HepG2 (cell line): Measurements from ENCODE around the gene ANKRD11. TPM values are rescaled to one million over a fixed set of nuclear protein-coding genes. Genes with fewer than 3 reads are reported as not detected.

Source experiments
- ATAC-seq: fragments of 200-7000 bp; cut with Tn5 transposase; 3 replicates; pipeline ENCODE4 v1.9.1; 2020; ENCODE audit warnings: mild to moderate bottlenecking, moderate library complexity
- BruUV-seq: library from RNA; stranded (reverse); fragments of 400-500 nt; replicated peaks from 2 replicates; lab custom pipeline; 2021; lab: Mats Ljungman, UMichigan
- CTCF ChIA-PET: fragments of 300-600 bp; formaldehyde crosslinking; extraction: SDS; loops from one replicate; lab custom pipeline; 2021; ENCODE audit warnings: low total read pairs, inconsistent platforms, low intra/inter-chr PET ratio; lab: Yijun Ruan, JAX
- POLR2A ChIA-PET: fragments of 350-600 bp; sonication (Branson Sonifier 250); formaldehyde crosslinking; loops from one replicate; lab custom pipeline; 2020; ENCODE audit warnings: antibody characterized with exemption, inconsistent platforms; lab: Yijun Ruan, JAX
- DNase-seq: peaks from one replicate; pipeline ENCODE4 v3.0.0-alpha.2; 2015; ENCODE audit warnings: low spot score
- FAIRE-seq: peaks from 3 replicates; lab custom pipeline; 2011; peaks lifted over from hg19 to GRCh38; lab: Jason Lieb, UNC
- H2AFZ ChIP-seq: one replicate; pipeline ENCODE4 v1.6.1; 2011; ENCODE audit warnings: low read length, inconsistent platforms
- H3K27ac ChIP-seq: fragments of 300-600 bp; 3 replicates; pipeline ENCODE4 v1.8.0; 2011; ENCODE audit warnings: mixed run types, mild to moderate bottlenecking, mixed read lengths, low read length, inconsistent platforms; ENCODE audit not compliant: insufficient read depth; ENCODE audit errors: extremely low read length
- H3K27me3 ChIP-seq, 2 experiments: fragments of 200-600 bp in 1 of 2; 2 replicates in 1 of 2; 3 replicates in 1 of 2; pipeline versions ENCODE4 v1.6.0 to v1.8.0; 2011; ENCODE audit warnings: low read length in 2 of 2, mild to moderate bottlenecking in 2 of 2, moderate library complexity in 2 of 2, inconsistent platforms in 1 of 2; ENCODE audit not compliant: insufficient read depth in 2 of 2, control insufficient read depth in 1 of 2
- H3K36me3 ChIP-seq, 2 experiments: fragments of 200-600 bp in 1 of 2; replicated peaks in 1 of 2; 2 replicates in 1 of 2; 3 replicates in 1 of 2; pipeline versions ENCODE4 v1.5.1 to v1.8.0; 2011; ENCODE audit warnings: low read length in 2 of 2, inconsistent platforms in 1 of 2; ENCODE audit not compliant: insufficient read depth in 2 of 2, control insufficient read depth in 1 of 2
- H3K4me1 ChIP-seq: 2 replicates; pipeline ENCODE4 v1.5.1; 2012; ENCODE audit warnings: low read length, inconsistent platforms; ENCODE audit not compliant: insufficient read depth
- H3K4me2 ChIP-seq: 2 replicates; pipeline ENCODE4 v1.6.0; 2011; ENCODE audit warnings: low read depth, low read length, inconsistent platforms
- H3K4me3 ChIP-seq, 3 experiments: fragments of 200-600 bp in 1 of 3; sonication (generic), shearing (Covaris generic) in 1 of 3; replicated peaks in 1 of 3; 2 replicates each; pipeline ENCODE4 v1.5.1; 2011 to 2016; ENCODE audit warnings: low read length in 3 of 3, inconsistent platforms in 2 of 3, low read depth in 2 of 3, mild to moderate bottlenecking in 2 of 3, control low read depth in 1 of 3, mixed read lengths in 1 of 3; ENCODE audit not compliant: insufficient read depth in 1 of 3
- H3K79me2 ChIP-seq: one replicate; pipeline ENCODE4 v1.6.1; 2011; ENCODE audit warnings: low read length, inconsistent platforms; ENCODE audit not compliant: insufficient read depth
- H3K9ac ChIP-seq: 2 replicates; pipeline ENCODE4 v1.6.0; 2011; ENCODE audit warnings: mild to moderate bottlenecking, low read depth, low read length, inconsistent platforms; ENCODE audit not compliant: insufficient read depth
- H3K9me3 ChIP-seq: 2 replicates; pipeline ENCODE4 v1.5.1; 2012; ENCODE audit warnings: mild to moderate bottlenecking, low read length
- H4K20me1 ChIP-seq: 2 replicates; pipeline ENCODE4 v1.6.0; 2011; ENCODE audit warnings: inconsistent platforms, mild to moderate bottlenecking, low read length, moderate library complexity; ENCODE audit not compliant: insufficient read depth
- ELF3 ChIP-seq: IDR thresholded peaks from 2 replicates; pipeline ENCODE4 v1.6.1; 2016; ENCODE audit warnings: missing genetic modification reagents, missing compliant biosample characterization
- GRHL1 ChIP-seq: sonication (generic); formaldehyde crosslinking; conservative IDR thresholded peaks from 2 replicates; pipeline ENCODE4 v1.8.0; 2022; ENCODE audit warnings: missing genetic modification reagents
- KAT8 ChIP-seq: IDR thresholded peaks from 2 replicates; pipeline ENCODE4 v1.6.1; 2016; ENCODE audit warnings: missing genetic modification reagents, missing compliant biosample characterization
- PRDM10 ChIP-seq: sonication (generic); formaldehyde crosslinking; IDR thresholded peaks from 2 replicates; pipeline ENCODE4 v1.4.0; 2020; ENCODE audit warnings: low read depth, missing genetic modification reagents
- SMAD9 ChIP-seq: sonication (generic); formaldehyde crosslinking; IDR thresholded peaks from 2 replicates; pipeline ENCODE4 v1.5.1; 2020; ENCODE audit warnings: mild to moderate bottlenecking, missing genetic modification reagents
- SP140L ChIP-seq: sonication (generic); formaldehyde crosslinking; IDR thresholded peaks from 2 replicates; pipeline ENCODE4 v1.4.0; 2020; ENCODE audit warnings: missing genetic modification reagents, borderline replicate concordance
- STAT5B ChIP-seq: sonication (generic); formaldehyde crosslinking; IDR thresholded peaks from 2 replicates; pipeline ENCODE4 v1.4.0; 2020; ENCODE audit warnings: missing genetic modification reagents
- ZMYM4 ChIP-seq: sonication (generic); formaldehyde crosslinking; IDR thresholded peaks from 2 replicates; pipeline ENCODE4 v1.8.1; 2023; ENCODE audit warnings: mild to moderate bottlenecking, missing genetic modification reagents
- ZNF121 ChIP-seq: sonication (generic); formaldehyde crosslinking; IDR thresholded peaks from 2 replicates; pipeline ENCODE4 v1.5.0; 2020; ENCODE audit warnings: mild to moderate bottlenecking, missing genetic modification reagents
- ZNF512B ChIP-seq: sonication (generic); formaldehyde crosslinking; IDR thresholded peaks from 2 replicates; pipeline ENCODE4 v1.5.1; 2020; ENCODE audit warnings: missing genetic modification reagents, mild to moderate bottlenecking, borderline replicate concordance
- WGBS: methylation state at CpG from one replicate; pipeline ENCODE4 v1.1.6; 2017; ENCODE audit warnings: low lambda C conversion rate; 5-methylcytosine and 5-hydroxymethylcytosine counted together
- in situ Hi-C: cut with HindIII; loops from 2 replicates; pipeline ENCODE4 v1.10.0; 2017; ENCODE audit warnings: low pct_unique_long_range_greater_than_20kb; ENCODE audit not compliant: extremely low pct_ligation_motif_present
- intact Hi-C: fragments of 100-400 bp; cut with micrococcal nuclease; formaldehyde crosslinking; loops from one replicate; pipeline ENCODE4 v1.10.0; 2022; ENCODE audit not compliant: unreplicated experiment
- polyA plus RNA-seq, 8 experiments: library from polyadenylated mRNA; depleted of rRNA in 3 of 8; stranded (reverse) in 7 of 8; unstranded in 1 of 8; fragments of >200 nt; fragmentation: Illumina TruSeq in 4 of 8; extraction: Trizol in 4 of 8; gene quantifications; 2 replicates each; pipeline versions ENCODE4 v1.2.1 to v1.2.3, GENCODE V29; 2011 to 2016; ENCODE audit warnings: low read depth in 4 of 8, missing spikeins in 1 of 8, mixed read lengths in 1 of 8; ENCODE audit not compliant: insufficient read depth in 1 of 8
- total RNA-seq, 5 experiments: library from RNA; depleted of rRNA; stranded (reverse); fragments of >200 nt; fragmentation: Illumina TruSeq; extraction: Trizol; gene quantifications; 2 replicates each; pipeline ENCODE4 v1.2.3, GENCODE V29; 2016; ENCODE audit warnings: low read depth in 1 of 5

ANKRD11 gene
- total and polyA plus RNA-seq, 2 of the 13 experiments (the other 11 are each of a cell fraction or from before 2014, with no cell fraction given), result 21.4 to 38.4 TPM

GRCh38 chr16:89320782-89321501, 169.4 kb downstream of the ANKRD11 start (continued):
- no peak for TF ChIP-seq SP140L (CRISPR knock-in tag)
- TF ChIP-seq ZMYM4 (CRISPR knock-in tag), result peak; percentile 5; the same call in 1 of the 2 replicates

GRCh38 chr16:89319886-89320781, 170.2 kb downstream of the ANKRD11 start:
- FAIRE-seq (peak; percentile 72), DNase-seq (peak; percentile 64), ATAC-seq (peak; percentile 74)
- Histone ChIP-seq H3K79me2 (peaks cover 96% of the 10 kb centered on the region), H3K4me2 (peak overlapping the region; percentile 37; the same call in 1 of the 2 replicates), H3K4me1 (peaks cover 67% of the 10 kb centered on the region), H2AFZ (no peak overlapping the region), H3K9ac (no peak overlapping the region), H3K27ac (peak overlapping the region; percentile 30), H4K20me1 (peaks cover 79% of the 10 kb centered on the region), H3K27me3 (no peaks in the 10 kb centered on the region), H3K36me3 (peaks cover 13 to 42% of the 10 kb centered on the region in 2 experiments), H3K9me3 (no peaks in the 10 kb centered on the region), H3K4me3 (peak overlapping the region in 1 of 3 experiments; percentile 1; a peak in 1 of 6 replicates)
- ChIA-PET CTCF (no interaction called here), POLR2A (no interaction called here)
- in situ Hi-C loops (loop anchor here (10.0 kb wide), 1 partner anchor 55 kb away; no protein-coding TSS in a partner anchor), intact Hi-C loops (no loop called here)
- BruUV-seq, result no TSS peak
- 52% methylated on average over 23 of the region's 32 CpGs for WGBS
- TF ChIP-seq PRDM10 (peak; percentile 8; the same call in 1 of the 2 replicates), ZNF512B (CRISPR knock-in tag) (no peak), ZNF121 (no peak), SMAD9 (CRISPR knock-in tag) (no peak), GRHL1 (CRISPR knock-in tag) (no peak), STAT5B (CRISPR knock-in tag) (no peak), KAT8 (CRISPR knock-in tag) (0 out of 2 replicates have a peak, but pooled peaks have one; percentile 14), ELF3 (CRISPR knock-in tag) (0 out of 2 replicates have a peak, but pooled peaks have one; percentile 10)
